ENCODE data around the gene SLC6A18.

- TF ChIP-seq TAF1 (IDR thresholded peaks at IDR 0.05; ENCODE audit: borderline replicate concordance, insufficient read depth, low read length) (no peak), REST (IDR thresholded peaks at IDR 0.05; ENCODE audit: insufficient read depth in 1 of 2, low read depth in 2 of 2, low read length in 2 of 2) (no peak), POLR2AphosphoS5 (IDR thresholded peaks at IDR 0.05; ENCODE audit: low read depth, low read length) (no peak), SIN3A (IDR thresholded peaks at IDR 0.05; ENCODE audit: borderline replicate concordance, insufficient read depth, low read length) (no peak)
Measured at GRCh38 chr5:1216918-1217295, 8.3 kb upstream of the SLC6A18 start.

Measured in PFSK-1 (cell line).